OCI-LY3 (cell line): Measurements from ENCODE around the gene EID2.

Experiments
- CTCF ChIP-seq: fragments of 200-600, 300-600 bp; sonication (generic); IDR thresholded peaks from 2 replicates; pipeline ENCODE4 v1.5.1; 2014; ENCODE audit warnings: antibody characterized with exemption, low read length, low read depth
- EZH2phosphoT487 ChIP-seq: fragments of 200-600 bp; shearing (Covaris generic); IDR thresholded peaks from 2 replicates; pipeline ENCODE4 v1.6.1; 2018; ENCODE audit warnings: antibody characterized with exemption, mixed run types, low read depth

GRCh38 chr19:39512988-39513387, 27.0 kb downstream of the EID2 start:
- no peak for TF ChIP-seq CTCF
- TF ChIP-seq EZH2phosphoT487: no peak
